ENCODE data around the gene CEP170.

DNA sequence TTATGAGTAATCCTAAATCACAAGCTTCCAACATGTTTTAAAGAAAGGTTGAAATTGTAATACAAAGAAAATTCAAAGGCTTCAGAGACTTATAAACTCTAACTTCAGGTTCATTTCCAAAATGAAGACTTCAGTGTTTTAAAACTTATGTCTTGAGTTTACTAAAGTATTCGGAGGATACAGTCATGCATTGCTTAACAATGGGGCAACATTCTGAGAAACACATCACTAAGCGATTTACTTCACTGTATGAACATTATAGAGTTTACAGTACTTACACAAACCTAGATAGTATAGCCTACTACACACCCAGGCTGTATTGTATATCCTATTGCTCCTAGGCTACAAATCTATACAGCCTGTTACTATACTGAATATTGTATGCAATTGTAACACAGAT lies 38.3 kb downstream of the CEP170 start:
- TF ChIP-seq, protein P1, sequence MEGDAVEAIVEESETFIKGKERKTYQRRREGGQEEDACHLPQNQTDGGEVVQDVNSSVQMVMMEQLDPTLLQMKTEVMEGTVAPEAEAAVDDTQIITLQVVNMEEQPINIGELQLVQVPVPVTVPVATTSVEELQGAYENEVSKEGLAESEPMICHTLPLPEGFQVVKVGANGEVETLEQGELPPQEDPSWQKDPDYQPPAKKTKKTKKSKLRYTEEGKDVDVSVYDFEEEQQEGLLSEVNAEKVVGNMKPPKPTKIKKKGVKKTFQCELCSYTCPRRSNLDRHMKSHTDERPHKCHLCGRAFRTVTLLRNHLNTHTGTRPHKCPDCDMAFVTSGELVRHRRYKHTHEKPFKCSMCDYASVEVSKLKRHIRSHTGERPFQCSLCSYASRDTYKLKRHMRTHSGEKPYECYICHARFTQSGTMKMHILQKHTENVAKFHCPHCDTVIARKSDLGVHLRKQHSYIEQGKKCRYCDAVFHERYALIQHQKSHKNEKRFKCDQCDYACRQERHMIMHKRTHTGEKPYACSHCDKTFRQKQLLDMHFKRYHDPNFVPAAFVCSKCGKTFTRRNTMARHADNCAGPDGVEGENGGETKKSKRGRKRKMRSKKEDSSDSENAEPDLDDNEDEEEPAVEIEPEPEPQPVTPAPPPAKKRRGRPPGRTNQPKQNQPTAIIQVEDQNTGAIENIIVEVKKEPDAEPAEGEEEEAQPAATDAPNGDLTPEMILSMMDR (IDR thresholded peaks at IDR 0.05), result no peak
- TF ChIP-seq POLR2A (IDR thresholded peaks at IDR 0.05), result no peak

Data from uterus (tissue), 2 donors.